Osteoblast (primary cell): ENCODE measurements around the gene OBSL1. TPM values are rescaled to one million over a fixed set of nuclear protein-coding genes. Genes with fewer than 3 reads are reported as not detected.

Experiments used
- DNase-seq: peaks from one replicate; pipeline ENCODE4 v3.0.0; 2011; ENCODE audit warnings: low spot score, mixed read lengths; ENCODE audit not compliant: insufficient read length; ENCODE audit errors: missing footprints
- H2AFZ ChIP-seq: 2 replicates; pipeline ENCODE4 v1.6.0; 2011; ENCODE audit warnings: mild to moderate bottlenecking, low read length
- H3K27ac ChIP-seq: 2 replicates; pipeline ENCODE4 v1.5.1; 2011; ENCODE audit warnings: mild to moderate bottlenecking, low read depth, low read length, moderate library complexity
- H3K27me3 ChIP-seq: 2 replicates; pipeline ENCODE4 v1.6.0; 2012; ENCODE audit warnings: mild to moderate bottlenecking, control low read depth, inconsistent platforms, low read length, moderate library complexity; ENCODE audit not compliant: insufficient read depth
- H3K36me3 ChIP-seq: 2 replicates; pipeline ENCODE4 v1.5.1; 2011; ENCODE audit warnings: mild to moderate bottlenecking, low read length, control low read depth, moderate library complexity; ENCODE audit not compliant: insufficient read depth
- H3K4me1 ChIP-seq: 2 replicates; pipeline ENCODE4 v1.5.1; 2011; ENCODE audit warnings: mild to moderate bottlenecking, low read length, control low read depth, moderate library complexity; ENCODE audit not compliant: insufficient read depth
- H3K4me2 ChIP-seq: 2 replicates; pipeline ENCODE4 v1.6.0; 2011; ENCODE audit warnings: mild to moderate bottlenecking, low read length; ENCODE audit not compliant: insufficient read depth
- H3K4me3 ChIP-seq: fragments of 200-600 bp; sonication (generic); 3 replicates; pipeline ENCODE4 v1.5.1; 2012; ENCODE audit warnings: mild to moderate bottlenecking, low read length, inconsistent platforms; ENCODE audit not compliant: insufficient read depth
- H3K79me2 ChIP-seq: 2 replicates; pipeline ENCODE4 v1.6.0; 2012; ENCODE audit warnings: mild to moderate bottlenecking, low read length, control low read depth, inconsistent platforms; ENCODE audit not compliant: insufficient read depth
- H3K9me3 ChIP-seq: 2 replicates; pipeline ENCODE4 v1.5.1; 2011; ENCODE audit warnings: low read depth, low read length, control low read depth
- H4K20me1 ChIP-seq: 2 replicates; pipeline ENCODE4 v1.6.0; 2012; ENCODE audit warnings: mild to moderate bottlenecking, low read length, control low read depth; ENCODE audit not compliant: insufficient read depth
- total RNA-seq: library from RNA; depleted of rRNA; stranded (reverse); fragments of >200 nt; gene quantifications from 2 replicates; pipeline ENCODE4 v1.2.3, GENCODE V29; 2012
- TF ChIP-seq, protein P1 (sequence below): IDR thresholded peaks from 2 replicates; pipeline ENCODE4 v1.5.1; 2011; ENCODE audit warnings: mild to moderate bottlenecking, low read depth, low read length, moderate library complexity; ENCODE audit errors: extremely low read depth

OBSL1 gene
- total RNA-seq, 1 donor: 65.9 TPM

DNA sequence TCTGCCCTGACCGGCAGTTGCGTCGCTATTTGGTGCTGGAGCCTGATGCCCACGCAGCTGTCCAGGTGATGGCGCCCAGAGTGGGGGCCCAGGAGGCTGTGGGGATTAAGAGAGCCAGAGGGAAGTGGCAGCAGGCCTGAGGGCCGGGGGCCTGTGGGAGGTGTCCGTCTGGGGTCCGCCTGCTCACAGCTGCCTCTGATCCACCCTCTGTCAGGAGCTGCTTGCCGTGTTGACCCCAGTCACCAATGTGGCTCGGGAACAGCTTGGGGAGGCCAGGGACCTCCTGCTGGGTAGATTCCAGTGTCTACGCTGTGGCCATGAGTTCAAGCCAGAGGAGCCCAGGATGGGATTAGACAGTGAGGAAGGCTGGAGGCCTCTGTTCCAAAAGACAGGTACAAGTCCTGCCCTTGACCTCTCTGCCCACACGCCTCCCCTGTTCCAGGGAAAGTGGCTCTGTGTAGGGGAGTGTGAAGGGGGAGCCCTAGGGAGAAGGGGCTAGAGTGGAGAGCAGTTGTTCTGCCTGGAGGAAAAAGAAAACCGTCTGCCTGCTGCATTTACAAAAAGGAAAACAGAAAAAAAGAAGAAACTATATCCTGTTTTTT is 37.9 kb upstream of the OBSL1 start:
- no peak overlapping the region for H3K4me3 ChIP-seq
- H2AFZ ChIP-seq: no peak overlapping the region
- peaks cover 15% of the 10 kb centered on the region for H3K36me3 ChIP-seq
- TF ChIP-seq, protein P1, sequence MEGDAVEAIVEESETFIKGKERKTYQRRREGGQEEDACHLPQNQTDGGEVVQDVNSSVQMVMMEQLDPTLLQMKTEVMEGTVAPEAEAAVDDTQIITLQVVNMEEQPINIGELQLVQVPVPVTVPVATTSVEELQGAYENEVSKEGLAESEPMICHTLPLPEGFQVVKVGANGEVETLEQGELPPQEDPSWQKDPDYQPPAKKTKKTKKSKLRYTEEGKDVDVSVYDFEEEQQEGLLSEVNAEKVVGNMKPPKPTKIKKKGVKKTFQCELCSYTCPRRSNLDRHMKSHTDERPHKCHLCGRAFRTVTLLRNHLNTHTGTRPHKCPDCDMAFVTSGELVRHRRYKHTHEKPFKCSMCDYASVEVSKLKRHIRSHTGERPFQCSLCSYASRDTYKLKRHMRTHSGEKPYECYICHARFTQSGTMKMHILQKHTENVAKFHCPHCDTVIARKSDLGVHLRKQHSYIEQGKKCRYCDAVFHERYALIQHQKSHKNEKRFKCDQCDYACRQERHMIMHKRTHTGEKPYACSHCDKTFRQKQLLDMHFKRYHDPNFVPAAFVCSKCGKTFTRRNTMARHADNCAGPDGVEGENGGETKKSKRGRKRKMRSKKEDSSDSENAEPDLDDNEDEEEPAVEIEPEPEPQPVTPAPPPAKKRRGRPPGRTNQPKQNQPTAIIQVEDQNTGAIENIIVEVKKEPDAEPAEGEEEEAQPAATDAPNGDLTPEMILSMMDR: no peak
- no peaks in the 10 kb centered on the region for H3K9me3 ChIP-seq
- no peak overlapping the region for H3K4me2 ChIP-seq
- no peaks in the 10 kb centered on the region for H3K79me2 ChIP-seq
- no peak overlapping the region for H3K27ac ChIP-seq
- H3K27me3 ChIP-seq: no peaks in the 10 kb centered on the region
- DNase-seq: peak; percentile 41
- H4K20me1 ChIP-seq: no peaks in the 10 kb centered on the region
- H3K4me1 ChIP-seq: no peaks in the 10 kb centered on the region

DNA sequence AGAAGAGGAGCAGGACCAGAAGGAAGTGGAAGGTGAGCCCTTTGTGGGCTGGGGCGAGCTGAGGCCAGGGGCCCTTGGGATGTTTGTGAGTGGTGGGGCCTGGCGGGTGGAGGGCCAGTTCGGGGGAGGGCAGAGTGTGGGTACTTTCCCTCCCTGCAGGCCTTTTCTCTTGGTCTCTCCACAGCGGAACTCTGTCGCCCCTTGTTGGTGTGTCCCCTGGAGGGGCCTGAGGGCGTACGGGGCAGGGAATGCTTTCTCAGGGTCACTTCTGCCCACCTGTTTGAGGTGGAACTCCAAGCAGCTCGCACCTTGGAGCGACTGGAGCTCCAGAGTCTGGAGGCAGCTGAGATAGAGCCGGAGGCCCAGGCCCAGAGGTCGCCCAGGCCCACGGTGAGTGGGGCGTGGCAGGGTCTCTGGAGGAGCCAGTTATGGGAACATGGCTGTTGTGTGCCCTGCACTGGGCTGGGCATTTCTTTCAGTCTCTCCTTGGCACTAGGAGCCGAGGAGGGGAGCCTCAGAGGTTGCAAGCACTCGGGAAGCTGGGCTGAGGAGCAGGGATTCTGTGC is 37.1 kb upstream of the OBSL1 start:
- no peaks in the 10 kb centered on the region for H4K20me1 ChIP-seq
- H3K27ac ChIP-seq: no peak overlapping the region
- H3K79me2 ChIP-seq: no peaks in the 10 kb centered on the region
- no peak overlapping the region for H3K4me2 ChIP-seq
- peak; percentile 11 for DNase-seq
- H3K4me1 ChIP-seq: no peaks in the 10 kb centered on the region
- H3K27me3 ChIP-seq: no peaks in the 10 kb centered on the region
- H2AFZ ChIP-seq: no peak overlapping the region
- peaks cover 15% of the 10 kb centered on the region for H3K36me3 ChIP-seq
- H3K4me3 ChIP-seq: no peak overlapping the region
- no peaks in the 10 kb centered on the region for H3K9me3 ChIP-seq
- TF ChIP-seq, protein P1: no peak

DNA sequence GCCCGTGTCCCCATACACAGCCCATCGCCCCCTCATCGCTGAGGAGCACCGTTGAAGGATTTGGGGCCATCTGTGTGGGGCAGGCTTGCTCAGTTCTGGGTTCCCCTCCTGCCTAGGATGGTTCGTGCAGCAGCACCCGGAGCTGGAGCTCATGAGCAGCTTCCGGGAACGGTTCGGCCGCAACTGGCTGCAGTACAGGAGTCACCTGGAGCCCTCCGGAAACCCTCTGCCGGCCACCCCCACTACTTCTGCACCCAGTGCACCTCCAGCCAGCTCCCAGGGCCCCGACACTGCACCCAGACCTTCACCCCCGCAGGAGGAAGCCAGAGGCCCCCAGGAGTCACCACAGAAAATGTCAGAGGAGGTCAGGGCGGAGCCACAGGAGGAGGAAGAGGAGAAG is 36.6 kb upstream of the OBSL1 start:
- no peak overlapping the region for H3K4me2 ChIP-seq
- peaks cover 15% of the 10 kb centered on the region for H3K36me3 ChIP-seq

DNA sequence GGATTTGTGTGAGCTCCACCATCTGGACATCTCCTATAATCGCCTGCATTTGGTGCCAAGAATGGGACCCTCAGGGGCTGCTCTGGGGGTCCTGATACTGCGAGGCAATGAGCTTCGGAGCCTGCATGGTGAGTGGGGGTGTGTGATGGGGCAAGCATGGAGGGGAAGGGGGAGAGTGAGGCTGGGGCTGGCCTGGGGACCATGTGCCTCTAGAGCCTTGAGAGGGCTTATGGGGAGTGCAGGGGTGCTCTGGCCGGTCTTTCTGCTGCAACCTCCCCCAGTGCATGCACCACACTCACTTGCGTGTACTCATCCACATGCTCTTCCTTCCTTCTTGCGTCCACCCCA is 34.2 kb upstream of the OBSL1 start:
- H3K4me1 ChIP-seq: no peaks in the 10 kb centered on the region
- peaks cover 26% of the 10 kb centered on the region for H3K36me3 ChIP-seq
- no peaks in the 10 kb centered on the region for H3K27me3 ChIP-seq
- H3K4me3 ChIP-seq: no peak overlapping the region
- TF ChIP-seq, protein P1: no peak
- H3K4me2 ChIP-seq: no peak overlapping the region
- H3K79me2 ChIP-seq: no peaks in the 10 kb centered on the region
- H2AFZ ChIP-seq: no peak overlapping the region
- H3K9me3 ChIP-seq: no peaks in the 10 kb centered on the region
- H3K27ac ChIP-seq: no peak overlapping the region
- no peaks in the 10 kb centered on the region for H4K20me1 ChIP-seq
- DNase-seq: peak; percentile 37

More for the DNA sequence above, 36.6 kb upstream of the OBSL1 start:
- no peaks in the 10 kb centered on the region for H3K9me3 ChIP-seq
- no peak overlapping the region for H2AFZ ChIP-seq
- DNase-seq: no peak
- H3K79me2 ChIP-seq: no peaks in the 10 kb centered on the region
- H3K27me3 ChIP-seq: no peaks in the 10 kb centered on the region
- H3K27ac ChIP-seq: no peak overlapping the region
- H4K20me1 ChIP-seq: no peaks in the 10 kb centered on the region
- TF ChIP-seq, protein P1: no peak
- H3K4me3 ChIP-seq: no peak overlapping the region
- H3K4me1 ChIP-seq: no peaks in the 10 kb centered on the region
